ENCODE measurements around the gene ZIC2. TPM values are rescaled to one million over a fixed set of nuclear protein-coding genes. Genes with fewer than 3 reads are reported as not detected.

Gene ZIC2
- total and polyA plus RNA-seq, 2 of the 4 experiments (the other 2 are of a cell fraction), result not detected

DNA sequence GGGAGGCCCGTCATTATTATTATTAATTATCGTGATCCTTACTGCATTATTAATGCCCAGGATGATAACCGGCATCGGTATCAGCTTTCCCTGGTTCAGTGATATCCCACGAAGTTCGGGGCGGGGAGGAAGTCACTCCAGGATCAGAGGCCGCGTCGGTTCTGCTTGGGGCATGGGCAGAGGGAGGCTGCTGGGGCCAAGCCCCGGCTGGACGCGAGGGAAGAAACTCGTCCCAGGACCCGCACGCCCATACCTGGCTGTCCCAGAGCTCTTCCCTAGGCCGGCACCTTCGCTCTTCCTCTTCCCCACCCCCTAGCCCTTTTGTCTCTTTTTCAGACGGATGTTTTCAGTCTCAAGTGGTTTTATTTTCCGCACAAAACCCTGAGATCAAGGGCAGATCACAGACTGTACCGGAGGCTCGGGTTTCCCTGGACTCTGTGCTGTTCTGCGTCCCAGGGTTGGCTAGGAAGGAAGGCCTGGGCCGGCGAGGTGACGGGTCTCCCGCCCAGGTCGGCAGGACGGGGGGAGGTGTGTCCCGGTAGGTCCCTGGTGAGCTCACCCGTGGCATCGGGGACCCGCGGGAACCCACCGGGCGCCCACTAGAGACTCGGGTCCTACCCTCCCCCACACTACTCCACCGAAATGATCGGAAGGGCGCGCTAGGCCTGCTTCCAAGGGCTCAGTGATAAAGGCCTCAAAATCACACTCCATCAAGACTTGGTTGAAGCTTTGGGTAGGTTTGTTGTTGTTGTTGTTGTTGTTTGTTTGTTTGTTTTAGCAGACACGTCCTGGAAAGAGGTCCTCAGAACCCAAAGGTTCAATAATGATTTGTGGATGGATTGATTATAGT, 7.9 kb downstream of the ZIC2 start:
- H3K23ac ChIP-seq (ENCODE audit: low read depth, low read length), result no peak overlapping the region
- H3K79me1 ChIP-seq (ENCODE audit: low read depth in 1 of 2, low read length in 2 of 2), result no peaks in the 10 kb centered on the region
- no peak overlapping the region for H3K4me3 ChIP-seq (ENCODE audit: insufficient read depth, low read depth, low read length)
- H2BK5ac ChIP-seq (ENCODE audit: low read depth, low read length, poor library complexity, severe bottlenecking), result no peak overlapping the region
- no peak overlapping the region for H2BK20ac ChIP-seq (ENCODE audit: low read depth, low read length)
- H3K9me1 ChIP-seq (ENCODE audit: insufficient read depth, low read length), result 0 out of 2 replicates have a peak, but pooled peaks cover 3% of the 10 kb centered on the region
- ATAC-seq (ENCODE audit: low read depth) (no peak), DNase-seq (no peak)
- H2AK9ac ChIP-seq (replicated peaks; ENCODE audit: low read depth, low read length, poor library complexity), result no peak overlapping the region
- peaks cover 11% of the 10 kb centered on the region for H4K20me1 ChIP-seq (ENCODE audit: insufficient read depth, low read length)
- H3K4me2 ChIP-seq (ENCODE audit: low read depth, low read length), result no peak overlapping the region
- H2BK120ac ChIP-seq (ENCODE audit: low read depth, low read length), result no peak overlapping the region
- POLR2A ChIA-PET (ENCODE audit: unreplicated experiment), result interaction anchor here (0.7 kb wide), 1 partner anchor 756 kb away, joined by 6 read pairs; no protein-coding TSS in a partner anchor
- 6% methylated on average over 3 of the region's 42 CpGs; no CpG with 5 or more reads in 1 of the 2 experiments for WGBS, 2 experiments (ENCODE audit: extremely low coverage in 2 of 2, insufficient read length in 1 of 2)
- no peak overlapping the region for H4K5ac ChIP-seq (ENCODE audit: low read depth, low read length)
- H3K27ac ChIP-seq (ENCODE audit: insufficient read depth, low read length), result no peak overlapping the region
- H4K8ac ChIP-seq (ENCODE audit: low read depth in 2 of 2, low read length in 2 of 2), result no peak overlapping the region
- TF ChIP-seq NFE2L2 (IDR thresholded peaks at IDR 0.05; ENCODE audit: low read depth, low read length) (no peak), MAZ (IDR thresholded peaks at IDR 0.05; ENCODE audit: borderline replicate concordance, low read depth, low read length) (no peak), MXI1 (IDR thresholded peaks at IDR 0.05; ENCODE audit: borderline replicate concordance, low read depth, low read length) (no peak), RAD21 (IDR thresholded peaks at IDR 0.05; ENCODE audit: low read length) (no peak)
- CTCF ChIA-PET, result no interaction called here
- H3K27me3 ChIP-seq (ENCODE audit: control insufficient read depth, insufficient read depth, low read length), result peaks cover 93% of the 10 kb centered on the region
- no peaks in the 10 kb centered on the region for H3K36me3 ChIP-seq (ENCODE audit: control insufficient read depth, insufficient read depth, low read length)
- dilution Hi-C loops (cut with HindIII; ENCODE audit: low sequenced_read_pairs, unreplicated experiment), result no loop called here
- H2AFZ ChIP-seq (replicated peaks; ENCODE audit: low read length, poor library complexity), result no peak overlapping the region
- H3K9me3 ChIP-seq (ENCODE audit: control insufficient read depth, insufficient read depth, low read length), result peaks cover 28% of the 10 kb centered on the region
- no peak overlapping the region for H4K91ac ChIP-seq (ENCODE audit: insufficient read depth, low read depth, low read length)
- no peak overlapping the region for H3K9ac ChIP-seq (ENCODE audit: low read depth, low read length)
- intact Hi-C loops (cut with micrococcal nuclease), result loop anchor here (5.0 kb wide), 1 partner anchor 248 kb away; no protein-coding TSS in a partner anchor
- no peak overlapping the region for H3K56ac ChIP-seq (ENCODE audit: extremely low read depth, insufficient read depth, low read length)
- in situ Hi-C loops (cut with MboI; ENCODE audit: low sequenced_read_pairs), result loop anchor here (10.0 kb wide), 1 partner anchor 245 kb away; no protein-coding TSS in a partner anchor
- no peak overlapping the region for H3K4ac ChIP-seq (ENCODE audit: low read depth, low read length)
- H2BK15ac ChIP-seq (ENCODE audit: low read depth, low read length), result no peak overlapping the region
- BruUV-seq (replicated peaks), result no TSS peak
- H3K14ac ChIP-seq (replicated peaks; ENCODE audit: low read depth, low read length), result no peak overlapping the region
- no peak overlapping the region for H3K18ac ChIP-seq (ENCODE audit: low read depth, low read length)
- H3K4me1 ChIP-seq (ENCODE audit: control insufficient read depth, insufficient read depth, low read length), result no peaks in the 10 kb centered on the region
- H2AK5ac ChIP-seq (ENCODE audit: low read depth, low read length), result no peak overlapping the region

All from IMR-90 (cell line).